AG04449 (cell line): ENCODE results near the gene FGF5.
"Not testable (repeated sequence)": the region's sequence is repeated elsewhere in the genome, so short reads cannot be mapped to it uniquely, and the experiment has no call there.

Experiments used
- CTCF ChIA-PET: fragments of 350-600 bp; formaldehyde crosslinking; extraction: SDS; loops from one replicate; lab custom pipeline; 2021; ENCODE audit warnings: antibody characterized with exemption; lab: Yijun Ruan, JAX
- POLR2A ChIA-PET: fragments of 400-600, 350-600 bp; formaldehyde crosslinking; extraction: SDS; loops from one replicate; lab custom pipeline; 2020; ENCODE audit warnings: antibody characterized with exemption, inconsistent platforms; lab: Yijun Ruan, JAX
- DNase-seq: peaks from one replicate; pipeline ENCODE4 v3.0.0-alpha.2; 2010; ENCODE audit warnings: low read depth, low spot score
- H3K4me3 ChIP-seq: 2 replicates; pipeline ENCODE4 v1.5.1; 2011; ENCODE audit warnings: low read depth, mild to moderate bottlenecking, control low read depth, low read length
- TF ChIP-seq, protein P1 (sequence below): IDR thresholded peaks from one replicate; pipeline ENCODE4 v1.5.1; 2011; ENCODE audit warnings: mild to moderate bottlenecking, moderate library complexity, low read length, control low read depth, inconsistent platforms; ENCODE audit not compliant: insufficient read depth; ENCODE audit errors: missing control alignments

The FGF5 gene

GRCh38 chr4:80243274-80244018, 23.0 kb upstream of the FGF5 start:
- TF ChIP-seq, protein P1, sequence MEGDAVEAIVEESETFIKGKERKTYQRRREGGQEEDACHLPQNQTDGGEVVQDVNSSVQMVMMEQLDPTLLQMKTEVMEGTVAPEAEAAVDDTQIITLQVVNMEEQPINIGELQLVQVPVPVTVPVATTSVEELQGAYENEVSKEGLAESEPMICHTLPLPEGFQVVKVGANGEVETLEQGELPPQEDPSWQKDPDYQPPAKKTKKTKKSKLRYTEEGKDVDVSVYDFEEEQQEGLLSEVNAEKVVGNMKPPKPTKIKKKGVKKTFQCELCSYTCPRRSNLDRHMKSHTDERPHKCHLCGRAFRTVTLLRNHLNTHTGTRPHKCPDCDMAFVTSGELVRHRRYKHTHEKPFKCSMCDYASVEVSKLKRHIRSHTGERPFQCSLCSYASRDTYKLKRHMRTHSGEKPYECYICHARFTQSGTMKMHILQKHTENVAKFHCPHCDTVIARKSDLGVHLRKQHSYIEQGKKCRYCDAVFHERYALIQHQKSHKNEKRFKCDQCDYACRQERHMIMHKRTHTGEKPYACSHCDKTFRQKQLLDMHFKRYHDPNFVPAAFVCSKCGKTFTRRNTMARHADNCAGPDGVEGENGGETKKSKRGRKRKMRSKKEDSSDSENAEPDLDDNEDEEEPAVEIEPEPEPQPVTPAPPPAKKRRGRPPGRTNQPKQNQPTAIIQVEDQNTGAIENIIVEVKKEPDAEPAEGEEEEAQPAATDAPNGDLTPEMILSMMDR: no peak
- H3K4me3 ChIP-seq: no peak overlapping the region
- POLR2A ChIA-PET: no interaction called here
- no peak for DNase-seq
- CTCF ChIA-PET: interaction anchor here (1.3 kb wide), 1 partner anchor 27 kb away, joined by 3 read pairs; no protein-coding TSS in a partner anchor

GRCh38 chr4:80247484-80247883, 19.0 kb upstream of the FGF5 start:
- DNase-seq, H3K4me3 ChIP-seq: not testable (repeated sequence)
- CTCF ChIA-PET: interaction anchor here (1.0 kb wide), 1 partner anchor 11 kb away, joined by 3 read pairs; no protein-coding TSS in a partner anchor
- POLR2A ChIA-PET: interaction anchor here (1.0 kb wide), 1 partner anchor 19 kb away, joined by 4 read pairs; the partner anchor contains the start of gene FGF5

- CTCF ChIA-PET: interaction anchor here (2.2 kb wide), 1 partner anchor 28 kb away, joined by 7 read pairs; no protein-coding TSS in a partner anchor
- DNase-seq: no peak
- TF ChIP-seq, protein P1: no peak
- H3K4me3 ChIP-seq: no peak overlapping the region
- POLR2A ChIA-PET: no interaction called here
Measured at GRCh38 chr4:80249144-80249543, 17.3 kb upstream of the FGF5 start.

- ChIA-PET CTCF (interaction anchor here (1.2 to 1.8 kb wide), 2 partner anchors 11 to 13 kb away, joined by 3 to 8 read pairs; no protein-coding TSS in a partner anchor), POLR2A (interaction anchor here (1.2 to 6.6 kb wide), 2 partner anchors 14 to 17 kb away, joined by 3 to 43 read pairs; partner anchors contain the start of gene FGF5)
- TF ChIP-seq, protein P1: no peak
- H3K4me3 ChIP-seq: no peak overlapping the region
- no peak for DNase-seq
Measured at GRCh38 chr4:80252427-80252826, 14.0 kb upstream of the FGF5 start.

DNA sequence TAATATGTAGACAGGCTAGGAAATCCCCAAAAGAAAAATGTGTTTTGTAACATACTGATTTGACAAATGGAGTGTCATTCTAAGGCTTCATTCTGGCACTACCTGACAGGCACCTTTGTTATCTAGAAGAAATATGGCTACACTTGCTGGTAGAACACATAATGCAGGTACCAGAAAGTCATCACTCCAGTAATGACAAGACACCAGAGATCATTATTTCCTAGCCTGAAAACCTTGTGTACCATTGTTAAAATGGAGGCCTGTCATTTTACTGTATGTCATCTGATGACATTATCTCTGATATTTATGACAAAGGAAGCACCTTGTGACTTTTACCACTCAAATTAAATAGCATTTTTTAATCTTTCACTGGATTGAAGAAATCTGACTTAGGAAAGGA, 13.5 kb upstream of the FGF5 start:
- CTCF ChIA-PET: interaction anchor here (1.8 kb wide), 1 partner anchor 12 kb away, joined by 8 read pairs; no protein-coding TSS in a partner anchor
- TF ChIP-seq, protein P1: no peak
- H3K4me3 ChIP-seq: no peak overlapping the region
- POLR2A ChIA-PET: interaction anchor here (6.6 kb wide), 1 partner anchor 13 kb away, joined by 43 read pairs; the partner anchor contains the start of gene FGF5
- no peak for DNase-seq

- POLR2A ChIA-PET: interaction anchor here (6.6 kb wide), 1 partner anchor 13 kb away, joined by 43 read pairs; the partner anchor contains the start of gene FGF5
Measured at GRCh38 chr4:80253510-80253909, 13.0 kb upstream of the FGF5 start.

More at GRCh38 chr4:80253510-80253909, 13.0 kb upstream of the FGF5 start:
- no peak overlapping the region for H3K4me3 ChIP-seq
- CTCF ChIA-PET: interaction anchor here (1.2 kb wide), 1 partner anchor 10 kb away, joined by 3 read pairs; no protein-coding TSS in a partner anchor
- TF ChIP-seq, protein P1: no peak
- DNase-seq: no peak
